HUES64 (cell line): Measurements from ENCODE around the gene REST.

Source experiments
- H3K27ac ChIP-seq: 2 replicates; pipeline ENCODE4 v1.7.0; 2013; ENCODE audit warnings: low read depth, low read length, inconsistent platforms
- H3K27me3 ChIP-seq: 2 replicates; pipeline ENCODE4 v1.6.1; 2013; ENCODE audit warnings: mild to moderate bottlenecking, low read length; ENCODE audit not compliant: insufficient read depth
- H3K36me3 ChIP-seq: 2 replicates; pipeline ENCODE4 v1.6.1; 2013; ENCODE audit warnings: mild to moderate bottlenecking, low read length; ENCODE audit not compliant: insufficient read depth
- H3K4me1 ChIP-seq: 2 replicates; pipeline ENCODE4 v1.6.1; 2013; ENCODE audit warnings: mild to moderate bottlenecking, low read length, moderate library complexity; ENCODE audit not compliant: insufficient read depth
- H3K4me3 ChIP-seq: 2 replicates; pipeline ENCODE4 v1.5.1; 2013; ENCODE audit warnings: mild to moderate bottlenecking, low read length, moderate library complexity
- H3K9ac ChIP-seq: 2 replicates; pipeline ENCODE4 v1.6.1; 2013; ENCODE audit warnings: mild to moderate bottlenecking, low read depth, low read length
- H3K9me3 ChIP-seq: 2 replicates; pipeline ENCODE4 v1.6.1; 2013; ENCODE audit warnings: low read depth, low read length; ENCODE audit not compliant: insufficient read depth
- WGBS: fragments of 150-250, 120-280 bp; methylation state at CpG from one replicate; pipeline ENCODE4 v1.1.7; 2013; ENCODE audit warnings: missing lambda C conversion rate; 5-methylcytosine and 5-hydroxymethylcytosine counted together

REST gene

GRCh38 chr4:56953680-56954520 is 46.2 kb downstream of the REST start:
- 93% methylated on average over 9 of the region's 9 CpGs for WGBS
- no peak overlapping the region for H3K4me3 ChIP-seq
- no peak overlapping the region for H3K9ac ChIP-seq
- no peaks in the 10 kb centered on the region for H3K4me1 ChIP-seq
- no peaks in the 10 kb centered on the region for H3K9me3 ChIP-seq
- H3K36me3 ChIP-seq = no peaks in the 10 kb centered on the region
- peaks cover 12% of the 10 kb centered on the region for H3K27me3 ChIP-seq
- H3K27ac ChIP-seq = no peak overlapping the region

- Histone ChIP-seq H3K4me1 (no peaks in the 10 kb centered on the region), H3K4me3 (no peak overlapping the region), H3K9ac (no peak overlapping the region), H3K9me3 (no peaks in the 10 kb centered on the region), H3K27me3 (no peaks in the 10 kb centered on the region), H3K27ac (no peak overlapping the region), H3K36me3 (peaks cover 23% of the 10 kb centered on the region)
- 88% methylated on average over 7 of the region's 7 CpGs for WGBS
Observed at GRCh38 chr4:56958111-56958517, 50.4 kb downstream of the REST start.

- Histone ChIP-seq H3K4me3 (no peak overlapping the region), H3K27me3 (no peaks in the 10 kb centered on the region), H3K36me3 (peaks cover 31% of the 10 kb centered on the region), H3K27ac (no peak overlapping the region), H3K4me1 (no peaks in the 10 kb centered on the region), H3K9ac (no peak overlapping the region), H3K9me3 (no peaks in the 10 kb centered on the region)
- 100% methylated on average over 1 of the region's 1 CpG for WGBS
Observed at GRCh38 chr4:56959100-56959499, 51.4 kb downstream of the REST start.

GRCh38 chr4:56961107-56961500 is 53.4 kb downstream of the REST start:
- Histone ChIP-seq H3K36me3 (peaks cover 50% of the 10 kb centered on the region), H3K9me3 (no peaks in the 10 kb centered on the region), H3K27me3 (no peaks in the 10 kb centered on the region), H3K4me3 (no peak overlapping the region), H3K4me1 (no peaks in the 10 kb centered on the region), H3K9ac (no peak overlapping the region), H3K27ac (no peak overlapping the region)
- 90% methylated on average over 2 of the region's 2 CpGs for WGBS

- no peak overlapping the region for H3K4me3 ChIP-seq
- WGBS = 92% methylated on average over 2 of the region's 2 CpGs
- H3K27me3 ChIP-seq = no peaks in the 10 kb centered on the region
- no peak overlapping the region for H3K9ac ChIP-seq
- peaks cover 76% of the 10 kb centered on the region for H3K36me3 ChIP-seq
- no peaks in the 10 kb centered on the region for H3K4me1 ChIP-seq
- H3K27ac ChIP-seq = no peak overlapping the region
- no peaks in the 10 kb centered on the region for H3K9me3 ChIP-seq
Observed at GRCh38 chr4:56971383-56971782, 63.7 kb downstream of the REST start.

- Histone ChIP-seq H3K27ac (no peak overlapping the region), H3K9me3 (no peaks in the 10 kb centered on the region), H3K27me3 (no peaks in the 10 kb centered on the region), H3K4me3 (no peak overlapping the region), H3K4me1 (no peaks in the 10 kb centered on the region), H3K36me3 (peaks cover 66% of the 10 kb centered on the region), H3K9ac (no peak overlapping the region)
- 94% methylated on average over 1 of the region's 2 CpGs for WGBS
Observed at GRCh38 chr4:56972389-56972788, 64.7 kb downstream of the REST start.

GRCh38 chr4:56972809-56973208 is 65.1 kb downstream of the REST start:
- Histone ChIP-seq H3K27me3 (no peaks in the 10 kb centered on the region), H3K9me3 (no peaks in the 10 kb centered on the region), H3K27ac (no peak overlapping the region), H3K4me1 (no peaks in the 10 kb centered on the region), H3K4me3 (no peak overlapping the region), H3K9ac (no peak overlapping the region), H3K36me3 (peaks cover 63% of the 10 kb centered on the region)

GRCh38 chr4:56973336-56973735 is 65.6 kb downstream of the REST start:
- H3K9ac ChIP-seq = no peak overlapping the region
- no peak overlapping the region for H3K4me3 ChIP-seq
- H3K4me1 ChIP-seq = no peaks in the 10 kb centered on the region
- peaks cover 58% of the 10 kb centered on the region for H3K36me3 ChIP-seq
- no peaks in the 10 kb centered on the region for H3K27me3 ChIP-seq
- no peaks in the 10 kb centered on the region for H3K9me3 ChIP-seq
- 91% methylated on average over 3 of the region's 3 CpGs for WGBS
- H3K27ac ChIP-seq = no peak overlapping the region

- H3K27me3 ChIP-seq = no peaks in the 10 kb centered on the region
- WGBS = 5% methylated on average over 35 of the region's 35 CpGs
- H3K4me1 ChIP-seq = no peaks in the 10 kb centered on the region
- no peak overlapping the region for H3K27ac ChIP-seq
- peaks cover 29% of the 10 kb centered on the region for H3K36me3 ChIP-seq
- H3K4me3 ChIP-seq = peak overlapping the region; percentile 73
- no peaks in the 10 kb centered on the region for H3K9me3 ChIP-seq
- H3K9ac ChIP-seq = peak overlapping the region; percentile 81
Observed at GRCh38 chr4:56976283-56976836, 68.7 kb downstream of the REST start.

- H3K36me3 ChIP-seq = peaks cover 26% of the 10 kb centered on the region
- H3K27ac ChIP-seq = no peak overlapping the region
- H3K9ac ChIP-seq = peak overlapping the region; percentile 81
- H3K4me3 ChIP-seq = peak overlapping the region; percentile 73
- under 1% methylated on average over 46 of the region's 46 CpGs for WGBS
- H3K9me3 ChIP-seq = no peaks in the 10 kb centered on the region
- no peaks in the 10 kb centered on the region for H3K27me3 ChIP-seq
- H3K4me1 ChIP-seq = no peaks in the 10 kb centered on the region
Observed at GRCh38 chr4:56976837-56977320, 69.2 kb downstream of the REST start.

- 3% methylated on average over 51 of the region's 51 CpGs for WGBS
- Histone ChIP-seq H3K36me3 (peaks cover 20% of the 10 kb centered on the region), H3K4me1 (no peaks in the 10 kb centered on the region), H3K27me3 (no peaks in the 10 kb centered on the region), H3K27ac (peak within 1 kb of the TSS; percentile 87; the same call in 1 of the 2 replicates), H3K4me3 (peak within 1 kb of the TSS; percentile 73), H3K9me3 (no peaks in the 10 kb centered on the region), H3K9ac (peak within 1 kb of the TSS; percentile 90)
Observed at GRCh38 chr4:56977321-56978012, 69.8 kb downstream of the REST start, which contains the start of gene NOA1. Gene NOA1 (minus strand): TSS chr4:56977606. CDS start chr4:56977585, 21 bp downstream.
